Raji (cell line): ENCODE measurements around the gene RGS9.

ENCODE experiments used
- POLR2A ChIP-seq: IDR thresholded peaks from 2 replicates; pipeline ENCODE4 v1.6.1; 2011; ENCODE audit warnings: low read depth, low read length, control low read depth; ENCODE audit not compliant: insufficient read depth

RGS9 gene

GRCh38 chr17:65109543-65109942 is 27.6 kb upstream of the RGS9 start:
- TF ChIP-seq POLR2A: no peak

- TF ChIP-seq POLR2A: no peak
Observed at GRCh38 chr17:65109990-65110680, 27.0 kb upstream of the RGS9 start.

- TF ChIP-seq POLR2A: no peak
Observed at GRCh38 chr17:65115839-65116238, 21.3 kb upstream of the RGS9 start.

- TF ChIP-seq POLR2A: no peak
Observed at GRCh38 chr17:65117384-65118035, 19.7 kb upstream of the RGS9 start.

DNA sequence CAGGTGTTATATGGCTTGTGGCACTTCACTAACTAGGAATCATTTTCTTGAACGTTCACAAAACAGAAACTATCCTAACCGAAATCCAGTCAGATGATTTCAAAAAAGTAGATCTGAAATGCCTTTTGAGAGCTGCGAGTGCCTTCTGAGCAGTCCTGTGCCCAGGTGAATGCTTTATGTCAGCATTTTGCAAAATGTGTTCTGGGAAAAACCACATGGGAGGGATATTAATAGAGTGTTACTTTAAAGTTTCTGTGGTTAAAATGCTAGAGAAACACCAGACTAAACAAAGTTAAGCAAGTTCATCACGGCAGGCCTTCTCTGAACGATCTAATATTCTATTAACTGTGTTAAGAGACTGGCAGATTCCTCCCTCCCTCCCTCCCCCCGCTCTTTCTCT is 15.8 kb upstream of the RGS9 start:
- TF ChIP-seq POLR2A: no peak

GRCh38 chr17:65121916-65122806 is 15.0 kb upstream of the RGS9 start:
- no peak for TF ChIP-seq POLR2A

GRCh38 chr17:65122836-65123756 is 14.1 kb upstream of the RGS9 start:
- TF ChIP-seq POLR2A: peak; percentile 90

DNA sequence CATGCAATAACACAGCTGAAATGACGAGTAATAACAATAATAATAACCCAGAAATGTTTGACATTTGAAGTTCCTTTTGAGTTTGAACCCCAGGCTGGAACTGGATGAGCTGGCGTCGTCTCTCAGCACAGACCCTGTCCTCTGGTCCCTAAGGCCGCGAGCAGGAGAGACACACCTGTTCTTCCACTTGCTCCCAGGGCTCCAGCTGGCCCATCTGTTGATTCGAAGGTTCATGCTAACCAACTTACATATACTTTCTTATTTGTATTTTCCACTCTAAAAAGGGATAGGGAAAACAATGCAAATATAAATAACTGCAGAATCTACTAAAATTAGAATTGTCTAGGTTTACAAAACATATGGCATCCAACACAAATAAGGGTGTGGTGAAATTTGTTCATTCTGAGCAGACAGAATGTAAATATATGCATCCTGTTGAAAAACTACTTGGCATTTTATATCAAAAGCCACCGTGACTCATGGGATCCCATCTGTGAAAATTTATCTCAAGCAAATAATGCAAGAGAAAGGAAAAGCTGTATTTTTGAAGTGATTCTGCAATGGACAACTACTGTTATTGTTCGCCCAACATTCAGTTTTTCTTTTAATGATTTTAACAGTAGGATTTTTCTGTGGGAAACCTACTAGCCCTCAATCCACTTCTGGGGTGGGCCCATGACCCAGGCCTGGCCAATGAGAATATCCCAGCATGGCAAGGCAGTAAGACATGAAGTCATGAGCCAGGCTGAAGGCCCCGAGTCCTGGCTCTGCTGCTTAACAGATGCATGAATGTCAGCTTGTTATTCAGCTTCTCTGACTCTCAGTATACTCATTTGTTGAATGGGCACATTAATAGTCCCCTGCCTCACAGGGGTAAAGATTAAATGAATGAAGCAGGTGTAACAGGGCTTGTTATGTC is 13.2 kb upstream of the RGS9 start:
- no peak for TF ChIP-seq POLR2A

- TF ChIP-seq POLR2A: no peak
Observed at GRCh38 chr17:65130832-65131231, 6.3 kb upstream of the RGS9 start.

GRCh38 chr17:65131240-65131639 is 5.9 kb upstream of the RGS9 start:
- no peak for TF ChIP-seq POLR2A

DNA sequence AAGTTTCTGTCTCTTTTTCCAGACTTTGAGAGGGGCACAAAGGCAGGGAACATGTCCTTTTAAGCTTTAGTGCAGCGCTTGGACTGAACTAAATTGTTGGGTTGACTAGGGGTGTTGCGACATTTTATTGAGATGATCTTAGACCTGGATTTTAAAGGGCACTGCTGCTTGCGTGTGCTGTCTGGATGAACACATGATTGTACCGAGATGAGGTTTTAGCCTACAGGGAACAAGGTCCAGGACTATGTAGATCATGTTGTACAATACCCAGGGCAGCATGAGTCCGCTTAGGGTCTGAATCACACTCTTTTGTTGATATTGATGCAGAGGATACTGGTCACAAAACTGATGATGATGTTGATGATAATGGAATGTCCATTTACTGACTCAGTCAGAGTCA is 5.2 kb upstream of the RGS9 start:
- no peak for TF ChIP-seq POLR2A

- TF ChIP-seq POLR2A: no peak
Observed at GRCh38 chr17:65134035-65134434, 3.1 kb upstream of the RGS9 start.

- no peak for TF ChIP-seq POLR2A
Observed at GRCh38 chr17:65139101-65139764, 2.1 kb downstream of the RGS9 start.

GRCh38 chr17:65142247-65142646 is 5.1 kb downstream of the RGS9 start:
- no peak for TF ChIP-seq POLR2A
